GM19035 (cell line): Measurements from ENCODE around the gene SLC40A1.

ENCODE experiments used
- ATAC-seq: cut with Tn5 transposase; IDR thresholded peaks from one replicate; pipeline ENCODE4 v1.9.1; 2021; ENCODE audit not compliant: unreplicated experiment

Gene SLC40A1

GRCh38 chr2:189601043-189601442 lies 20.5 kb upstream of the SLC40A1 start:
- ATAC-seq, result no peak

- no peak for ATAC-seq
These were observed 18.7 kb upstream of the SLC40A1 start for GRCh38 chr2:189599245-189599644.

- ATAC-seq, result no peak
These were observed 14.8 kb upstream of the SLC40A1 start for GRCh38 chr2:189595417-189595816.

GRCh38 chr2:189594305-189594704 lies 13.7 kb upstream of the SLC40A1 start:
- no peak for ATAC-seq

GRCh38 chr2:189593115-189593514 lies 12.5 kb upstream of the SLC40A1 start:
- no peak for ATAC-seq

GRCh38 chr2:189592353-189592984 lies 11.9 kb upstream of the SLC40A1 start:
- no peak for ATAC-seq

GRCh38 chr2:189587780-189588179 lies 7.2 kb upstream of the SLC40A1 start:
- no peak for ATAC-seq

GRCh38 chr2:189585226-189585756 lies 4.7 kb upstream of the SLC40A1 start:
- no peak for ATAC-seq

- ATAC-seq, result no peak
These were observed 4.1 kb upstream of the SLC40A1 start for GRCh38 chr2:189584686-189585085.

- ATAC-seq, result no peak
These were observed 2.9 kb upstream of the SLC40A1 start for GRCh38 chr2:189583227-189584198.

GRCh38 chr2:189582809-189583192 lies 2.2 kb upstream of the SLC40A1 start:
- ATAC-seq, result no peak

- no peak for ATAC-seq
These were observed 1.7 kb upstream of the SLC40A1 start for GRCh38 chr2:189582140-189582808.

- no peak for ATAC-seq
These were observed 961 bp upstream of the SLC40A1 start for GRCh38 chr2:189581354-189582139.

- no peak for ATAC-seq
These were observed 340 bp downstream of the SLC40A1 start for GRCh38 chr2:189580241-189580651.

- no peak for ATAC-seq
These were observed 900 bp downstream of the SLC40A1 start for GRCh38 chr2:189579585-189580186.

GRCh38 chr2:189578272-189578950 lies 2.2 kb downstream of the SLC40A1 start:
- no peak for ATAC-seq

- no peak for ATAC-seq
These were observed 3.5 kb downstream of the SLC40A1 start for GRCh38 chr2:189577121-189577520.

- no peak for ATAC-seq
These were observed 4.2 kb downstream of the SLC40A1 start for GRCh38 chr2:189576396-189576795.

- ATAC-seq, result no peak
These were observed 5.7 kb downstream of the SLC40A1 start for GRCh38 chr2:189574793-189575475.
